ENCODE measurements around the gene GTSF1L. TPM values are rescaled to one million over a fixed set of nuclear protein-coding genes. Genes with fewer than 3 reads are reported as not detected.
A peak's percentile ranks its signal among the peaks of the same experiment; 100 is the strongest.
"Not testable (repeated sequence)": the region's sequence is repeated elsewhere in the genome, so short reads cannot be mapped to it uniquely, and the experiment has no call there.

Gene GTSF1L
- not detected for total RNA-seq

GRCh38 chr20:43726811-43727338, at the start of gene GTSF1L:
Gene GTSF1L, minus strand, starts transcription at chr20:43727002. Its CDS starts 308 bp downstream, at chr20:43726694.
- peak; percentile 55 for ATAC-seq

- ATAC-seq: no peak
Measured at GRCh38 chr20:43774754-43775153, 48.0 kb upstream of the GTSF1L start.

- ATAC-seq: no peak
Measured at GRCh38 chr20:43771503-43772190, 44.8 kb upstream of the GTSF1L start.

- ATAC-seq: no peak
Measured at GRCh38 chr20:43770342-43770741, 43.5 kb upstream of the GTSF1L start.

GRCh38 chr20:43767686-43768474, 41.1 kb upstream of the GTSF1L start:
- no peak for ATAC-seq

GRCh38 chr20:43766917-43767316, 40.1 kb upstream of the GTSF1L start:
- ATAC-seq: no peak

GRCh38 chr20:43766385-43766784, 39.6 kb upstream of the GTSF1L start:
- no peak for ATAC-seq

GRCh38 chr20:43765916-43766315, 39.1 kb upstream of the GTSF1L start:
- ATAC-seq: no peak

GRCh38 chr20:43762911-43763310, 36.1 kb upstream of the GTSF1L start:
- no peak for ATAC-seq

- no peak for ATAC-seq
Measured at GRCh38 chr20:43761386-43762340, 34.9 kb upstream of the GTSF1L start.

- not testable (repeated sequence) for ATAC-seq
Measured at GRCh38 chr20:43757888-43758287, 31.1 kb upstream of the GTSF1L start.

- no peak for ATAC-seq
Measured at GRCh38 chr20:43755851-43756250, 29.0 kb upstream of the GTSF1L start.

- no peak for ATAC-seq
Measured at GRCh38 chr20:43755390-43755789, 28.6 kb upstream of the GTSF1L start.

- no peak for ATAC-seq
Measured at GRCh38 chr20:43752561-43753301, 25.9 kb upstream of the GTSF1L start.

GRCh38 chr20:43752051-43752360, 25.2 kb upstream of the GTSF1L start:
- no peak for ATAC-seq

- peak; percentile 22 for ATAC-seq
Measured at GRCh38 chr20:43751167-43752050, 24.6 kb upstream of the GTSF1L start.

- ATAC-seq: no peak
Measured at GRCh38 chr20:43750774-43751166, 24.0 kb upstream of the GTSF1L start.

GRCh38 chr20:43749734-43750294, 23.0 kb upstream of the GTSF1L start:
- ATAC-seq: peak; percentile 90

- no peak for ATAC-seq
Measured at GRCh38 chr20:43748274-43748673, 21.5 kb upstream of the GTSF1L start.

- ATAC-seq: no peak
Measured at GRCh38 chr20:43746344-43747137, 19.7 kb upstream of the GTSF1L start.

Data from esophagus mucosa (tissue), 1 donor.